HG03457 (cell line): ENCODE data around the gene INPP1.
"Not testable (repeated sequence)": the region's sequence is repeated elsewhere in the genome, so short reads cannot be mapped to it uniquely, and the experiment has no call there.

Experiments
- ATAC-seq: cut with Tn5 transposase; IDR thresholded peaks from one replicate; pipeline ENCODE4 v1.9.1; 2021; ENCODE audit warnings: moderate number of reproducible peaks; ENCODE audit not compliant: unreplicated experiment

Gene INPP1

DNA sequence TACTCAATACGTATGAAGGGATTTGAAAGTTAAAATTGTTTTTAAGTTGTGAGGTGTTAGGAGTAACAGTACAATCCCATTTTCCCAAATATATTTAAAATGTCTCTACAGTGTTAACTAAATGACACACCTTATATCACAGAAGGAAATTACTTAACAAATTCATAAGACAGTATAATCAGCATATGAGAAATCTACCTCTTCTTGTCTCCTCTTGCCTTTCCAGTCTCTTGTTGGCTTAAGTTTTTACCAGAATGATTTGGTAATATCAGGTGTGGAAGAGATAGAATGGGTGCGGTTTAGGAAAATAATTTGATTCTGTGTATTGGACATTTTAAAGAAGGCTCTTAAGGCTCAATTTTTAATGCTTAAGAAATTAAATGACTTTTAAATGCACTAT is 9.5 kb upstream of the INPP1 start:
- no peak for ATAC-seq

- ATAC-seq: no peak
These were observed 8.7 kb upstream of the INPP1 start for GRCh38 chr2:190334479-190335224.

GRCh38 chr2:190335225-190335559 is 8.2 kb upstream of the INPP1 start:
- no peak for ATAC-seq

DNA sequence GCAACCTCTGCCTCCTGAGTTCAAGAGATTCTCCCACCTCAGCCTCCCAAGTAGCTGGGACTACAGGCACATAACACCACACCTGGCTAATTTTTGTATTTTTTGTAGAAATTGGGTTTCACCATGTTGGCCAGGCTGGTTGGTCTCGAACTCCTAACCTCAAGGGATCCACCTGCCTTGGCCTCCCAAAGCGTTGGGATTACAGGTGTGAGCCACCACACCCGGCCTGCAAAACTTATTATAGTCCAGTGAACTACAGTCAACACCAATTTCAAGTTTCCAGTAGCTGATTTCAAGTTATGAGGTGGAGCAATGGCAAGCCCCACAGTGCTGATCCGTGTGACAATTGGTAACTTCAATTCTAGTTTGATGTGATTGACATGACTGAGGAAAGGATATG is 7.8 kb upstream of the INPP1 start:
- not testable (repeated sequence) for ATAC-seq

- ATAC-seq: no peak
These were observed 7.0 kb upstream of the INPP1 start for GRCh38 chr2:190336420-190336819.

DNA sequence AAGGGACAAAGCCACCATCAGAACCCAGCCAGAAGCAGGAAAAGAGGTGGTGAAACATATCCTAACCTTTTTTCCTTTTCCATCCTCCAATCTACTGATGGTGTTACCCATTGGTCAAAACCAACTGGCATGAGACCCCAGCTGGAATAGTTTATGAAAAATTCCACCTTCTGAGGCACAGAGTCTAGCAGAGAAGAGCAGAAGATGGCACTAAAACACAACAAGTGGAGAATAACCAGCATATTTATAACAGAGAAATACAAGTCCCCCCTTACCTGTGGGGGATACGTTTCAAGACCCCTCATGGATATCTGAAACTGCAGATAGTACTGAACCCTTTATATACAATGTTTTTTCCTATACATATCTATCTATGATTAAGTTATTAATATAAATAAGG is 4.9 kb upstream of the INPP1 start:
- ATAC-seq: no peak

DNA sequence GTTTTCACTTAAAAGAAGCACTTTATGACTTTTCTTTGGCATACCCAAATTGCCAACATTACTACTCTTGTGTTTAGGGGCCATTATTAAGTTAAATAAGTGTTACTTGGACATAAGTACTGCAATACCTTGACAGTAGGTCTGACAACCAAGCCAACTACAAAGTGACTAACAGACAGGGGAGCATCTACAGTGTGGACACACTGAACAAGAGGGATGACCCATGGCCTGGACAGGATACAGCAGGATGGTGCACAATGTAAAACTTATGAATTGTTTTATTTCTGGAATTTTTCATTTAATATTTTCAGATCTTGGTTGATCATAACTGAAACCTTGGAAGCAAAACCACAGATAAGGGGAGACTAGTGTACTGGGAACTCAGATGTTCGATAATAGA is 4.0 kb upstream of the INPP1 start:
- ATAC-seq: no peak

DNA sequence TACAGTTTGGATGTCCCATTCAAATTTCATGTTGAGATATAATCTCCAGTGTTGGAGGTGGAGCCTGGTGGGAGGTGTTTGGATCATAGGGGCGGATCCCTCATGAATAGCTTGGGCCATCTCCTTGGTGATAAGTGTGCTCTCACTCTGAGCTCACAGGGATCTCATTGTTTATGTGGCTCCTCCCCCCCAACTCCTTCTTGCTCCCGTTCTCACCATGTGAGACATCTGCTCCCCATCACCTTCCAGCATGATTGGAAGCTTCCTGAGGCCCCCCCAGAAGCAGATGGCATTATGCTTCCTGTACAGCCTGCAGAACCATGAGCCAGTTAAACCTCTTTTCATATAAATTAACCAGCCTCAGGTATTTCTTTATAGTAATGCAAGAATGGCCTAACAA is 3.0 kb upstream of the INPP1 start:
- no peak for ATAC-seq

DNA sequence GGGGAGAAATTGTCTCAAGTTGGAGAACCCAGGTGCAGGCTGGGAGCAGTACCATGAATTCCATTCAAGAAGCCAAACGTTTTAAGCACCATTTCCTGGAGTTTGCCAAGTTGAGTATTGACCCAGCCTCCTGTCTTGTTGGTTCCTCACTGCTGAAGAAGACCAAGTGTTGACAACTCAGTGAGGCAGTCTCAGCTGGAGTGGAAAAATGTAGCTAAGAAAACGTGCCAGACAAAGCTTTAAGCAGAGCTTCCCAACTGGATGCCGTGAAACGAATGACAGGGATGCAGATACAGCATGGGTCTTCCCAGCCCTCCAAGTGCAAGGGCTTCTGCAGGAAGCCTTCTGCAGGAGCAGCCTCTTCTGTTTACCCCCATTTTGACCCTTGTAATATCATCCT is 778 bp upstream of the INPP1 start:
- ATAC-seq: no peak

DNA sequence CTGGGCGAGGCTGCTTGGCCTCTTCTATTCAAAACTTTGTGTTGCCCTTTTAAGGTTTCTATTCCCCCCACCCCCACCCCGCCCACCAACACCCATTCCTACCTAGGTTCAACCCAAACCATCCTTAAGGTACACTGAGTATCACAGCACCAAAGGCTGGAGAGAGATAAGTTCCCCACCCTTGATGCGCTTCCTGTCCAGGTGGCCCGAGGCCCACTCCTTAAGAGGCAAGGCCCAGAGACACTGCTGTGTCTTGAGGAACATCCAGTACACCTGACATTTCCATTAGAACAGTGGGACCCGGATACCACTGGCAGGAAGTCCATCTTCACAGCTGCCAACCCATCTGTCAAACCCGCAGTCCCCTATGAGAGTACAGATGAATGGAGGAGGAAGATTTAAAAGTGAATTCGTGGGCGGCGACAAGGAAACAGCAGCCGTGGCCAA is 277 bp upstream of the INPP1 start:
- peak; percentile 18 for ATAC-seq

DNA sequence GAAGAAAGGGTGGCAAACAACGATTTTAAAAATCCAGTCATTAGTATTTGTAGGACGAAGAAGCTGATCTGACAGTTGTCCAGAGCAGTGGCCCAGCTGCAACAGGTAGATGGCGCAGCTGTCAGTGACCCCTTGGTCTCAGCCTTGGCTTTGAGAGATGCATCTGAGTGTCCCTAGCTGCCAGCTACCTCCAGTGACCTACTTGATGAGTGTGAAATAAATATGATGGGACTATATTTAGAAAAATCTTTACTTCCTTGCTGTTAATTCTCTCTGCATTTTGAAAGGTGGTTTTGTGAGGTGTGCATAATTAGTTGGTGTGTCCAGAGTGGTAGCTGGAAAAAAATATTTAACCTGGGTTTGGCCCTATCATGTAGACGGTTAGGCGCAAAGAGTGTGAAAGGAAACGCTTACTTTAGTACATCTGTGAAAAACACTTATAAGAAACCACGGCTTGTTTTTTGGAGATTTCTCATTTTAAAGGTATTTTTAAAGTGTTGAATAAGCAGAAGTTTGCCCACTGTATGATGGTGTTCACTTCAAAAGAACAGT is 963 bp downstream of the INPP1 start:
- ATAC-seq: peak; percentile 87

- no peak for ATAC-seq
These were observed 7.0 kb downstream of the INPP1 start for GRCh38 chr2:190350371-190350770.

- no peak for ATAC-seq
These were observed 8.6 kb downstream of the INPP1 start for GRCh38 chr2:190351955-190352354.

GRCh38 chr2:190352668-190353536 is 9.5 kb downstream of the INPP1 start:
- no peak for ATAC-seq

DNA sequence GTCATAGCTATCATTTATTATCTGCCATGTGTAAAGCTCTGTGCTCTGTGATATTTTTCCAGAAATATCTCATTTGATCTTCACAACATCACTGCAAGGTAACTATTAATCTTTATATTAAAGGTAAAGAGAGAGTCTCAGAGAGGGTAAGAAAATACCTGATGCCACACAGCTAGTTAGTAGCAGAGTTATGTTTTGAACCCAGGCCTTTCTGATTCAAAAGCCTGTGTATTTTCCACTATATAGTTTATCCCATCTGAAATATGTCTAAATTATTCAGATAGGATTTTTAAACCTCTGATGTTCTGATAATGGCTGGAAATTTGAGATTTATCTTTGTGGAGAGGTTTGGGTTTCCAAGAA is 10.1 kb downstream of the INPP1 start:
- no peak for ATAC-seq

GRCh38 chr2:190354003-190354690 is 10.8 kb downstream of the INPP1 start:
- no peak for ATAC-seq

- no peak for ATAC-seq
These were observed 12.7 kb downstream of the INPP1 start for GRCh38 chr2:190355968-190356644.

GRCh38 chr2:190357600-190357999 is 14.2 kb downstream of the INPP1 start:
- no peak for ATAC-seq

DNA sequence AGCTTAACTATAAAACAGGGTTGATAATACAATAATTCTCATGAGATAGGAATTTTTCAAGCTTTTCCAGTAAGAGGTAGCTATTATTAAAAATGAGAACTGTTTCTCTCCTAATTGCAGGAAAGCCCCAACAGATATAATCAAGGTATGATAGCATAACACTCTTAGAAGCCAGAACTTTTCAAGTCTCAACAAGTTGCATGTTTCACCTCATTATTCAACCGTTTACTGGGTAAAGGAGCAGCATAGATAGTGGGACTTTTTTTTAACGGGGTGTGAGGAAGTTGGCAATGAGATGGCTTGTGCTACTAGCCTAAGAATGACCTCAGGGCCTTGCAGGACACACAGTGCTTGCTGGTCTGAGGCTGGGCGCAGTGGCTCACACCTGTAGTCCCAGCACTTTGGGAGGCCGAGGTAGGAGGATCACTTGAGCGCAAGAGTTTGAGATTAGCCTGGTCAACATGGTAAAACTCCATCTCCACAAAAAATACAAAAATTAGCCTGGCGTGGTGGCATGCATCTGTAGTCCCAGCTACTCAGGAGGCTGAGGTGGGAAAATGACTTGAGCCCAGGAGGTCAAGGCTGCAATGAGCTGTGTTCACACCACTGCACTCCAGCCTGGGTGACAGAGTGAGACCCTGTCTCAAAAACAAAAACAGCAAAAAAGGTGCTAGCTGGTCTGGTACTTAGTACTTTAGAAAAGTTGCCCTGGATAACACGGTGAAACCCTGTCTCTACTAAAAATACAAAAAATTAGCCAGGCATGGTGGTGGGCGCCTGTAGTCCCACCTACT is 15.5 kb downstream of the INPP1 start:
- not testable (repeated sequence) for ATAC-seq

GRCh38 chr2:190360561-190360960 is 17.2 kb downstream of the INPP1 start:
- ATAC-seq: no peak
